HG03095 (cell line): Measurements from ENCODE around the gene BAIAP2L1.

ENCODE experiments used
- ATAC-seq: cut with Tn5 transposase; IDR thresholded peaks from one replicate; pipeline ENCODE4 v1.9.1; 2021; ENCODE audit warnings: moderate library complexity; ENCODE audit not compliant: unreplicated experiment

Gene BAIAP2L1

GRCh38 chr7:98242342-98242741 is 158.5 kb downstream of the BAIAP2L1 start:
- no peak for ATAC-seq

- ATAC-seq: no peak
Measured at GRCh38 chr7:98241674-98242241, 159.1 kb downstream of the BAIAP2L1 start.
